SH-SY5Y (cell line): ENCODE results near the gene OSMR.

Experiments used
- GATA2 ChIP-seq: IDR thresholded peaks from 2 replicates; pipeline ENCODE4 v1.6.1; 2011; ENCODE audit warnings: mild to moderate bottlenecking, low read depth, low read length
- GATA3 ChIP-seq: IDR thresholded peaks from 2 replicates; pipeline ENCODE4 v1.6.1; 2011; ENCODE audit warnings: low read depth, mild to moderate bottlenecking, low read length, moderate library complexity

Gene OSMR

GRCh38 chr5:38847559-38848347 lies 1.9 kb downstream of the OSMR start:
- TF ChIP-seq GATA2, result no peak
- no peak for TF ChIP-seq GATA3

GRCh38 chr5:38848637-38849036 lies 2.8 kb downstream of the OSMR start:
- TF ChIP-seq GATA3, result no peak
- no peak for TF ChIP-seq GATA2

GRCh38 chr5:38853753-38854470 lies 8.1 kb downstream of the OSMR start:
- TF ChIP-seq GATA2, result no peak
- no peak for TF ChIP-seq GATA3

- TF ChIP-seq GATA3, result no peak
- TF ChIP-seq GATA2, result no peak
Measured at GRCh38 chr5:38854907-38855306, 9.1 kb downstream of the OSMR start.

- TF ChIP-seq GATA3 (no peak), GATA2 (no peak)
Measured at GRCh38 chr5:38856660-38857059, 10.8 kb downstream of the OSMR start.

GRCh38 chr5:38858839-38859238 lies 13.0 kb downstream of the OSMR start:
- TF ChIP-seq GATA3 (no peak), GATA2 (no peak)

- TF ChIP-seq GATA3 (no peak), GATA2 (no peak)
Measured at GRCh38 chr5:38866362-38867031, 20.7 kb downstream of the OSMR start.

GRCh38 chr5:38867032-38867398 lies 21.2 kb downstream of the OSMR start:
- TF ChIP-seq GATA2, result no peak
- TF ChIP-seq GATA3, result no peak

- TF ChIP-seq GATA2 (no peak), GATA3 (no peak)
Measured at GRCh38 chr5:38867416-38867815, 21.6 kb downstream of the OSMR start.

- TF ChIP-seq GATA3, result no peak
- TF ChIP-seq GATA2, result no peak
Measured at GRCh38 chr5:38870595-38870994, 24.8 kb downstream of the OSMR start.

- no peak for TF ChIP-seq GATA2
- TF ChIP-seq GATA3, result no peak
Measured at GRCh38 chr5:38871058-38871605, 25.3 kb downstream of the OSMR start.

GRCh38 chr5:38871790-38872551 lies 26.2 kb downstream of the OSMR start:
- TF ChIP-seq GATA3 (no peak), GATA2 (no peak)

- TF ChIP-seq GATA2 (no peak), GATA3 (no peak)
Measured at GRCh38 chr5:38872826-38873225, 27.0 kb downstream of the OSMR start.

- no peak for TF ChIP-seq GATA3
- TF ChIP-seq GATA2, result no peak
Measured at GRCh38 chr5:38874948-38875456, 29.2 kb downstream of the OSMR start.
